ENCODE measurements around the gene PTPRG. TPM values are rescaled to one million over a fixed set of nuclear protein-coding genes. Genes with fewer than 3 reads are reported as not detected.

The PTPRG gene
- total RNA-seq, 1 experiment from 2014 or later: 32.1 TPM

- H3K9me3 ChIP-seq (ENCODE audit: control insufficient read depth in 1 of 2, insufficient read depth in 1 of 2, low read depth in 1 of 2, low read length in 2 of 2): no peaks in the 10 kb centered on the region
- ATAC-seq (no peak), DNase-seq (ENCODE audit: low read depth, low spot score) (no peak)
- H2AFZ ChIP-seq (ENCODE audit: low read depth, low read length, poor library complexity, severe bottlenecking): no peak overlapping the region
- CTCF ChIA-PET: no interaction called here
- no peak overlapping the region for H3K4me2 ChIP-seq (ENCODE audit: low read length)
- POLR2A ChIA-PET: no interaction called here
- no peaks in the 10 kb centered on the region for H3K27me3 ChIP-seq (ENCODE audit: insufficient read depth, low read length)
- no peak overlapping the region for H3K4me3 ChIP-seq (replicated peaks in 1 of 2; ENCODE audit: low read depth in 1 of 2, low read length in 2 of 2)
- H3K9ac ChIP-seq (ENCODE audit: low read length): no peak overlapping the region
- peaks cover 17% of the 10 kb centered on the region; the same call in 1 of the 2 replicates for H3K79me2 ChIP-seq (ENCODE audit: insufficient read depth, low read length)
- no peak for TF ChIP-seq ZBTB33 (IDR thresholded peaks at IDR 0.05; ENCODE audit: extremely low read depth, insufficient replicate concordance, low read length)
- TF ChIP-seq ATF3 (IDR thresholded peaks at IDR 0.05): no peak
- no peak for TF ChIP-seq ZNF274 (IDR thresholded peaks at IDR 0.05; ENCODE audit: low read depth, low read length)
- no peak for TF ChIP-seq ZFX (IDR thresholded peaks at IDR 0.05)
- TF ChIP-seq CEBPB (IDR thresholded peaks at IDR 0.05; ENCODE audit: low read depth): no peak
- TF ChIP-seq SIN3A (IDR thresholded peaks at IDR 0.05; ENCODE audit: low read depth): no peak
- no peak for TF ChIP-seq RAD21 (IDR thresholded peaks at IDR 0.05; ENCODE audit: low read depth)
- TF ChIP-seq JUND (IDR thresholded peaks at IDR 0.05): no peak
- no peak for TF ChIP-seq TCF7L2 (IDR thresholded peaks at IDR 0.05; ENCODE audit: borderline replicate concordance, extremely low read depth, insufficient read depth, insufficient read length)
- no peak for TF ChIP-seq SP1 (IDR thresholded peaks at IDR 0.05; ENCODE audit: low read depth)
- TF ChIP-seq YY1 (IDR thresholded peaks at IDR 0.05; ENCODE audit: extremely low read depth, insufficient replicate concordance, low read depth, low read length): no peak
- TF ChIP-seq CTCF (IDR thresholded peaks at IDR 0.05 in 2 of 3, conservative IDR thresholded peaks at IDR 0.05 in 1 of 3; ENCODE audit: borderline replicate concordance in 1 of 3, insufficient read depth in 1 of 3, low read depth in 2 of 3, low read length in 2 of 3): no peak
- TF ChIP-seq ELF1 (IDR thresholded peaks at IDR 0.05; ENCODE audit: borderline replicate concordance, low read depth): no peak
- TF ChIP-seq POLR2A (IDR thresholded peaks at IDR 0.05; ENCODE audit: borderline replicate concordance, extremely low read depth, insufficient read depth, insufficient read length): no peak
- TF ChIP-seq EZH2 (IDR thresholded peaks at IDR 0.05): no peak
- no peak for TF ChIP-seq POLR2AphosphoS5 (IDR thresholded peaks at IDR 0.05; ENCODE audit: low read depth, low read length)
- TF ChIP-seq EZH2phosphoT487 (IDR thresholded peaks at IDR 0.05; ENCODE audit: borderline replicate concordance): no peak
- no peaks in the 10 kb centered on the region for H4K20me1 ChIP-seq (ENCODE audit: insufficient read depth)
- intact Hi-C loops (cut with micrococcal nuclease): no loop called here
- H3K9me2 ChIP-seq (ENCODE audit: insufficient read depth): no peaks in the 10 kb centered on the region
- no peaks in the 10 kb centered on the region for H3K4me1 ChIP-seq (ENCODE audit: control insufficient read depth in 1 of 2, insufficient read depth in 2 of 2, low read length in 2 of 2)
- RAD21 ChIA-PET (ENCODE audit: low non-redundant PET in 1 of 2, low total read pairs in 2 of 2, uncharacterized antibody in 2 of 2, unreplicated experiment in 2 of 2): no interaction called here
- no peak overlapping the region for H3K27ac ChIP-seq (ENCODE audit: low read depth, low read length)
- BruUV-seq (replicated peaks): no TSS peak
- no peaks in the 10 kb centered on the region for H3K36me3 ChIP-seq (ENCODE audit: control insufficient read depth in 1 of 2, insufficient read depth in 2 of 2, low read length in 2 of 2)
These were observed 41.1 kb downstream of the PTPRG start for GRCh38 chr3:61602466-61602865.
